Hepatic stellate cell (primary cell): ENCODE results near the gene FOXRED1.
"Not testable (repeated sequence)": the region's sequence is repeated elsewhere in the genome, so short reads cannot be mapped to it uniquely, and the experiment has no call there.

Source experiments
- DNase-seq: peaks from one replicate; pipeline ENCODE4 v3.0.0; 2011; ENCODE audit warnings: low spot score

Gene FOXRED1

GRCh38 chr11:126268708-126269579 lies at the start of gene FOXRED1, which contains the start of gene SRPRA:
Gene FOXRED1, plus strand, starts transcription at chr11:126269154. Its CDS starts 53 bp downstream, at chr11:126269207.
Gene SRPRA, minus strand, starts transcription at chr11:126268895. Its CDS starts 91 bp downstream, at chr11:126268804.
- peak; percentile 100 for DNase-seq

- no peak for DNase-seq
These were observed 49.4 kb upstream of the FOXRED1 start for GRCh38 chr11:126219547-126219946.

GRCh38 chr11:126224647-126225294 lies 44.2 kb upstream of the FOXRED1 start:
- no peak for DNase-seq

GRCh38 chr11:126225295-126225665 lies 43.7 kb upstream of the FOXRED1 start:
- no peak for DNase-seq

GRCh38 chr11:126226334-126227084 lies 42.4 kb upstream of the FOXRED1 start:
- no peak for DNase-seq

GRCh38 chr11:126229858-126230540 lies 39.0 kb upstream of the FOXRED1 start:
- no peak for DNase-seq

GRCh38 chr11:126231725-126232459 lies 37.1 kb upstream of the FOXRED1 start:
- no peak for DNase-seq

- no peak for DNase-seq
These were observed 36.3 kb upstream of the FOXRED1 start for GRCh38 chr11:126232683-126233082.

- no peak for DNase-seq
These were observed 35.6 kb upstream of the FOXRED1 start for GRCh38 chr11:126233391-126233790.

- peak; percentile 27 for DNase-seq
These were observed 22.3 kb upstream of the FOXRED1 start for GRCh38 chr11:126246636-126247035.

GRCh38 chr11:126253265-126253664 lies 15.7 kb upstream of the FOXRED1 start:
- DNase-seq, result no peak

- DNase-seq, result no peak
These were observed 14.1 kb upstream of the FOXRED1 start for GRCh38 chr11:126254819-126255218.

- not testable (repeated sequence) for DNase-seq
These were observed 13.4 kb upstream of the FOXRED1 start for GRCh38 chr11:126255507-126255906.

GRCh38 chr11:126256216-126256615 lies 12.7 kb upstream of the FOXRED1 start:
- no peak for DNase-seq

- DNase-seq, result no peak
These were observed 11.8 kb upstream of the FOXRED1 start for GRCh38 chr11:126257144-126257543.

- peak; percentile 42 for DNase-seq
These were observed 11.2 kb upstream of the FOXRED1 start for GRCh38 chr11:126257764-126258163.

- DNase-seq, result no peak
These were observed 6.7 kb upstream of the FOXRED1 start for GRCh38 chr11:126262216-126262615.

GRCh38 chr11:126263489-126263888 lies 5.5 kb upstream of the FOXRED1 start:
- no peak for DNase-seq

GRCh38 chr11:126265811-126266210 lies 3.1 kb upstream of the FOXRED1 start:
- no peak for DNase-seq

GRCh38 chr11:126267650-126268049 lies 1.3 kb upstream of the FOXRED1 start:
- no peak for DNase-seq

GRCh38 chr11:126268361-126268707 lies 620 bp upstream of the FOXRED1 start:
- DNase-seq, result peak; percentile 71
